KMS-11 (cell line): ENCODE results near the gene KLHDC9.

Experiments
- H2AFZ ChIP-seq: fragments of 200-600 bp; sonication (generic); 2 replicates; pipeline ENCODE4 v1.6.1; 2016; ENCODE audit warnings: antibody characterized with exemption, mixed run types, low read depth
- H3K27ac ChIP-seq: fragments of 200-600 bp; sonication (generic); 2 replicates; pipeline ENCODE4 v1.6.1; 2016; ENCODE audit warnings: mild to moderate bottlenecking, mixed run types
- H3K27me3 ChIP-seq: fragments of 200-600 bp; sonication (generic); 2 replicates; pipeline ENCODE4 v1.6.1; 2017; ENCODE audit warnings: mild to moderate bottlenecking, low read depth, mixed run types, moderate library complexity; ENCODE audit not compliant: insufficient read depth
- H3K36me3 ChIP-seq: fragments of 200-600 bp; sonication (generic); 2 replicates; pipeline ENCODE4 v1.6.1; 2017; ENCODE audit warnings: mild to moderate bottlenecking, mixed run types; ENCODE audit not compliant: insufficient read depth
- H3K4me1 ChIP-seq: fragments of 200-600 bp; sonication (generic); 2 replicates; pipeline ENCODE4 v1.6.1; 2016; ENCODE audit warnings: mild to moderate bottlenecking, low read depth, mixed run types; ENCODE audit not compliant: poor library complexity, severe bottlenecking
- H3K4me2 ChIP-seq: fragments of 200-600 bp; sonication (generic); 2 replicates; pipeline ENCODE4 v1.7.0; 2016; ENCODE audit warnings: mild to moderate bottlenecking, mixed run types
- H3K4me3 ChIP-seq: fragments of 200-600 bp; sonication (generic); IDR thresholded peaks from 2 replicates; pipeline ENCODE4 v1.6.1; 2017; ENCODE audit warnings: low read depth, low read length, mixed read lengths; ENCODE audit not compliant: insufficient read depth
- H3K79me2 ChIP-seq: fragments of 200-600 bp; sonication (generic); 2 replicates; pipeline ENCODE4 v1.6.1; 2016; ENCODE audit warnings: low read depth, mixed run types; ENCODE audit not compliant: insufficient read depth
- H3K9ac ChIP-seq: fragments of 200-600 bp; sonication (generic); 2 replicates; pipeline ENCODE4 v1.6.1; 2016; ENCODE audit warnings: mild to moderate bottlenecking, mixed run types
- H4K20me1 ChIP-seq: fragments of 200-600 bp; sonication (generic); 2 replicates; pipeline ENCODE4 v1.6.1; 2016; ENCODE audit warnings: mild to moderate bottlenecking, mixed run types; ENCODE audit not compliant: insufficient read depth
- TF ChIP-seq, protein P1 (sequence below): fragments of 200-600 bp; sonication (generic); conservative IDR thresholded peaks from 2 replicates; pipeline ENCODE4 v1.6.1; 2017; ENCODE audit warnings: low read depth, mild to moderate bottlenecking, antibody characterized with exemption, low read length, moderate library complexity, mixed read lengths

The KLHDC9 gene

DNA sequence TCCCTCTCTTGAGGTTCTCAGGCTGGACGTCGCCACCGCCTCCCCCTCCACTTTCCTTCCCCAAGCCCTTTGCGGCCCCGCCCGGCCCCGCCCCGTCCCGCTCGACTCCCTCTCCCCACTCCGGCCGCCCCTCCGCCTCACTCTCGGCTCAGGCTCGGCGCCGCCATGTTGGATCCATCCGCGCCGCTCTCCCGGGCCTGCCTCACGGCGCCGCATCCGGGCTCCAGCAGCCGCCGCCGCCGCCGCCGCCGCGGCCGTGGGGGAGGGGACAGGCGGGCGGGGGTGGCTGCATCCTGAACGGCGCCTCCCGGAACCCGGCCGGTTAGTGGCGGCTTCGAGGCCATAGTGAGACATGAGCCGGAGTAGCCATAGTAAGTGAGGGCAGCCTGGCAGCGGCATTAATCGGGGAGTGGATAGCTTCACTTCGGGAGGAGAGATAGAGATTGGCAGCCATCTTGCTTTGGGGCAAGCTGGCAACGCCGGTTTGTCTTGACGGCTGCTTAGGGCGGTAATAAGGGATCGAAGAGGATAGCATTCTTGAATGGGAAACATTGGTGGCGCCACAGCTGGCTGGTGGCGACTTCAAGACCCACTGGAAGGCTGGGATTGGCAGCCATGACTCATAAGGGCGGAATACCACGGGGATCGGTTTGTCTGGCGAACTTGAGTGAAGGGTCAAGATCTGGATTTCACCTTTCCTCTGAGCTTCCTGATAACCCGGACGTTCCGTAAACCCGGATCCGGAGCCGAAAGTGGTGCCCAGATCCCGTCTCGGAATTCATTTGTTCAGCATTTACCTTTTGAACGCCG is 34.5 kb downstream of the KLHDC9 start, which contains the start of gene DEDD:
Gene DEDD, minus strand, starts transcription at position 258 of the 810 bp plus-strand sequence. CDS start 8,205 bp downstream, outside the sequence.
- Histone ChIP-seq H3K27me3 (no peaks in the 10 kb centered on the region), H2AFZ (peak within 1 kb of the TSS; percentile 86)
- TF ChIP-seq, protein P1, sequence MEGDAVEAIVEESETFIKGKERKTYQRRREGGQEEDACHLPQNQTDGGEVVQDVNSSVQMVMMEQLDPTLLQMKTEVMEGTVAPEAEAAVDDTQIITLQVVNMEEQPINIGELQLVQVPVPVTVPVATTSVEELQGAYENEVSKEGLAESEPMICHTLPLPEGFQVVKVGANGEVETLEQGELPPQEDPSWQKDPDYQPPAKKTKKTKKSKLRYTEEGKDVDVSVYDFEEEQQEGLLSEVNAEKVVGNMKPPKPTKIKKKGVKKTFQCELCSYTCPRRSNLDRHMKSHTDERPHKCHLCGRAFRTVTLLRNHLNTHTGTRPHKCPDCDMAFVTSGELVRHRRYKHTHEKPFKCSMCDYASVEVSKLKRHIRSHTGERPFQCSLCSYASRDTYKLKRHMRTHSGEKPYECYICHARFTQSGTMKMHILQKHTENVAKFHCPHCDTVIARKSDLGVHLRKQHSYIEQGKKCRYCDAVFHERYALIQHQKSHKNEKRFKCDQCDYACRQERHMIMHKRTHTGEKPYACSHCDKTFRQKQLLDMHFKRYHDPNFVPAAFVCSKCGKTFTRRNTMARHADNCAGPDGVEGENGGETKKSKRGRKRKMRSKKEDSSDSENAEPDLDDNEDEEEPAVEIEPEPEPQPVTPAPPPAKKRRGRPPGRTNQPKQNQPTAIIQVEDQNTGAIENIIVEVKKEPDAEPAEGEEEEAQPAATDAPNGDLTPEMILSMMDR = no peak; the same call in 1 of the 2 replicates

DNA sequence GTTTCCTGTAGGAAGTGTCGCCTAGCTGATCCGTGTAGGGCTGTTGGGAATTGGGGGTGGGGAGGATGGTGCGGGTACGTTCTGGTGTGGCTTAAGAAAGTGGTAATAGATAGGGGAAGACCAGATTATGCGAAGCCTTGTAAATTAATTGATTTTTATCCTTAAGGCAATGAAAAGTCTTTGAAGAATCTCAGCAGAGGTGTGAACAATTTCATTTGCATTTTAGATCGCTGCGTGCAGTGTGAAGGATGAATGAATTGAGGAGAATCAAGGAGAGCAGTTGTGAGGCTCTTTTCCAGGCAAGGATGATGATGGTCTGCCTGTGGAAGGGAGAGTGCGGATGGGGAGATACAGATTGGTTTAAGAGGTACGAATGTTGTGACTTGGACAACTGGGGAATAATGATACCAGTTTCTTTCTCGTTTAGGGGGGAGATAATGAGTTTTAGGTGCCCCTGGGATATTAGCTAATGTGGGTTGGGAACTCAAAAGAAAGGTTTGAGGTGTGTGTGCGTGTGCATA is 35.1 kb downstream of the KLHDC9 start:
- Histone ChIP-seq H2AFZ (peak overlapping the region; percentile 86), H4K20me1 (no peaks in the 10 kb centered on the region), H3K79me2 (peaks cover 43% of the 10 kb centered on the region), H3K9ac (peak overlapping the region; percentile 90), H3K27me3 (no peaks in the 10 kb centered on the region), H3K27ac (peak overlapping the region; percentile 79), H3K4me3 (peak overlapping the region; percentile 100), H3K4me2 (peak overlapping the region; percentile 97), H3K4me1 (peaks cover 38% of the 10 kb centered on the region), H3K36me3 (no peaks in the 10 kb centered on the region; the same call in 1 of the 2 replicates)
- TF ChIP-seq, protein P1 = no peak; the same call in 1 of the 2 replicates

More for the DNA sequence above, 34.5 kb downstream of the KLHDC9 start, which contains the start of gene DEDD:
- Histone ChIP-seq H3K9ac (peak within 1 kb of the TSS; percentile 90), H4K20me1 (no peaks in the 10 kb centered on the region), H3K79me2 (peaks cover 43% of the 10 kb centered on the region), H3K4me3 (peak within 1 kb of the TSS; percentile 100), H3K27ac (peak within 1 kb of the TSS; percentile 79), H3K4me1 (peaks cover 43% of the 10 kb centered on the region), H3K4me2 (peak within 1 kb of the TSS; percentile 97), H3K36me3 (peaks cover 2% of the 10 kb centered on the region; the same call in 1 of the 2 replicates)

DNA sequence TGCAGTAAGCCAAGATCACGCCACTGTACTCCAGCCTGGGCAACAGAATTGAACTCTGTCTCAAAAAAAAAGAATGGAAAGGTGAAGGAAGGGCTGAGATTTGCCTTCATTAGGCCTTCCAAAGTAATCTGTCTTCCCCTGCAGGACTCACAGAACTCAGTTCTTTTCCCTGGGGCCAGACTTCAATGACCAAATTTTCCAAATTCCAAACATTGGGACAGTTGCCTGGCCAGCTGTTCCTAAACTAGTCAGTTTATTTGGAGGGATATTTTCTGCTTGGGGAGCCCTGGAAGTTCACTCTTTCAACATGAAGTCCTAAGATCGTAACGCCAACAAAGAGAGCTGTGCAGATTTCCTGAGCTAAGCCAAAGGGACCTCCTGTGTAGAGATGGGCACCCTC is 39.7 kb downstream of the KLHDC9 start:
- no peak overlapping the region for H2AFZ ChIP-seq
- no peak overlapping the region for H3K9ac ChIP-seq
- H3K4me1 ChIP-seq = peaks cover 16% of the 10 kb centered on the region
- no peak overlapping the region for H3K4me3 ChIP-seq
- no peak overlapping the region for H3K4me2 ChIP-seq
- TF ChIP-seq, protein P1 = no peak
- no peak overlapping the region for H3K27ac ChIP-seq
- H4K20me1 ChIP-seq = no peaks in the 10 kb centered on the region
- no peaks in the 10 kb centered on the region for H3K36me3 ChIP-seq
- H3K27me3 ChIP-seq = no peaks in the 10 kb centered on the region
- H3K79me2 ChIP-seq = peaks cover 25% of the 10 kb centered on the region

DNA sequence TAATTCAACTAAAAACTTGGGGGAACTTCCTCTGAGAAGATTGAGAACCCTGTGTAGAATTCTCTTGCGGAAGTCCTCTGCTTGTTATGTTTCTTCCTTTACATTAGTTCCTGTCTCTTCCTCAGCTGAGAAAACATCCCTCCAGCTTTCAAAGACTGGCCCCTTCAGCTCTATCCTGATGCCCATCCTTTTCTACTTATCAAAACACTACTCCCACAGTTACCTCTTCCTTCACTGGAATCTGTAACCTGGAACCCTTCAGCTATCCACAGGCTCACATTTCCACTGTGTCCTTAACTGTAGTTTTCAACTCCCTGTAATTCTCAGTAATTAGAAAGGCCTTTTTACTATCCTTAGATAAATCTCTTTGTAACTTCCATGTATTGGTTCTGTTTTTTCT is 40.3 kb downstream of the KLHDC9 start:
- Histone ChIP-seq H4K20me1 (no peaks in the 10 kb centered on the region), H3K4me3 (no peak overlapping the region), H3K4me2 (no peak overlapping the region), H3K36me3 (no peaks in the 10 kb centered on the region), H3K79me2 (peaks cover 20% of the 10 kb centered on the region), H3K4me1 (peaks cover 16% of the 10 kb centered on the region), H3K9ac (no peak overlapping the region), H3K27me3 (no peaks in the 10 kb centered on the region), H2AFZ (no peak overlapping the region), H3K27ac (no peak overlapping the region)
- TF ChIP-seq, protein P1 = no peak
